Islet precursor cell (in vitro differentiated cells): ENCODE measurements around the gene PARP3.

Source experiments
- DNase-seq: peaks from one replicate; pipeline ENCODE4 v3.0.0-alpha.2; 2018

PARP3 gene

GRCh38 chr3:51934139-51934850 lies 7.9 kb upstream of the PARP3 start:
- no peak for DNase-seq

GRCh38 chr3:51934991-51935885 lies 6.9 kb upstream of the PARP3 start:
- no peak for DNase-seq

- DNase-seq = no peak
Measured at GRCh38 chr3:51935886-51936755, 6.0 kb upstream of the PARP3 start.

- DNase-seq = peak; percentile 50
Measured at GRCh38 chr3:51937014-51937413, 5.1 kb upstream of the PARP3 start.

GRCh38 chr3:51937611-51938450 lies 4.3 kb upstream of the PARP3 start:
- DNase-seq = no peak

GRCh38 chr3:51938780-51939425 lies 3.3 kb upstream of the PARP3 start:
- peak; percentile 35 for DNase-seq

- DNase-seq = no peak
Measured at GRCh38 chr3:51940648-51941462, 1.3 kb upstream of the PARP3 start.

- DNase-seq = no peak
Measured at GRCh38 chr3:51941463-51941797, 733 bp upstream of the PARP3 start.

- DNase-seq = peak; percentile 52
Measured at GRCh38 chr3:51942603-51943450, 664 bp downstream of the PARP3 start.

GRCh38 chr3:51943451-51944391 lies 1.6 kb downstream of the PARP3 start:
- peak; percentile 42 for DNase-seq

- no peak for DNase-seq
Measured at GRCh38 chr3:51944451-51945021, 2.4 kb downstream of the PARP3 start.

GRCh38 chr3:51945031-51945840 lies 3.1 kb downstream of the PARP3 start:
- peak; percentile 46 for DNase-seq

- peak; percentile 32 for DNase-seq
Measured at GRCh38 chr3:51945926-51946705, 4.0 kb downstream of the PARP3 start.

GRCh38 chr3:51946796-51947195 lies 4.6 kb downstream of the PARP3 start:
- peak; percentile 44 for DNase-seq

GRCh38 chr3:51947215-51947900 lies 5.2 kb downstream of the PARP3 start:
- peak; percentile 49 for DNase-seq

- DNase-seq = peak; percentile 46
Measured at GRCh38 chr3:51948016-51948580, 5.9 kb downstream of the PARP3 start.
